ENCODE results near the gene GADL1.

GADL1 gene

GRCh38 chr3:30676424-30677346 is 217.8 kb downstream of the GADL1 start:
- TF ChIP-seq CTCF (IDR thresholded peaks at IDR 0.05) = no peak
